Measurements from ENCODE around the gene RABL6. TPM values are rescaled to one million over a fixed set of nuclear protein-coding genes. Genes with fewer than 3 reads are reported as not detected.
A peak's percentile ranks its signal among the peaks of the same experiment; 100 is the strongest.

RABL6 gene
- total RNA-seq, 3 donors from 2014 or later: 38.2 to 51.5 (median 41.3) TPM

- Histone ChIP-seq H3K4me3 (no peak overlapping the region), H3K27ac (no peak overlapping the region), H3K4me1 (peaks cover 0 to 12% of the 10 kb centered on the region in 2 donors), H3K36me3 (no peaks in the 10 kb centered on the region), H3K9me3 (no peaks in the 10 kb centered on the region), H3K27me3 (no peaks in the 10 kb centered on the region)
- TF ChIP-seq POLR2A (IDR thresholded peaks at IDR 0.05) (no peak), CTCF (IDR thresholded peaks at IDR 0.05) (no peak), POLR2AphosphoS5 (IDR thresholded peaks at IDR 0.05) (no peak)
- intact Hi-C loops (cut with DNase I; ENCODE audit: low total_unique reads): no loop called here
- no peak for DNase-seq (ENCODE audit: low spot score in 2 of 2)
These were observed 48.9 kb downstream of the RABL6 start for GRCh38 chr9:136856541-136857141.

- Histone ChIP-seq H3K27ac (no peak overlapping the region), H3K4me1 (peaks cover 0 to 12% of the 10 kb centered on the region in 2 donors), H3K27me3 (no peaks in the 10 kb centered on the region), H3K36me3 (no peaks in the 10 kb centered on the region), H3K4me3 (no peak overlapping the region), H3K9me3 (no peaks in the 10 kb centered on the region)
- intact Hi-C loops (cut with DNase I; ENCODE audit: low total_unique reads): no loop called here
- no peak for DNase-seq (ENCODE audit: low spot score in 2 of 2)
- TF ChIP-seq POLR2A (IDR thresholded peaks at IDR 0.05): no peak
- TF ChIP-seq POLR2AphosphoS5 (IDR thresholded peaks at IDR 0.05): no peak
- no peak for TF ChIP-seq CTCF (IDR thresholded peaks at IDR 0.05)
These were observed 49.4 kb downstream of the RABL6 start for GRCh38 chr9:136857166-136857565.

- H3K27ac ChIP-seq: peak overlapping the region; percentile 66 to 79
- intact Hi-C loops (cut with DNase I; ENCODE audit: low total_unique reads): no loop called here
- H3K36me3 ChIP-seq: peaks cover 2% of the 10 kb centered on the region
- no peaks in the 10 kb centered on the region for H3K27me3 ChIP-seq
- H3K9me3 ChIP-seq: no peaks in the 10 kb centered on the region
- no peak for TF ChIP-seq POLR2AphosphoS5 (IDR thresholded peaks at IDR 0.05)
- TF ChIP-seq CTCF (IDR thresholded peaks at IDR 0.05): no peak
- no peak for TF ChIP-seq POLR2A (IDR thresholded peaks at IDR 0.05)
- no peak overlapping the region for H3K4me3 ChIP-seq
- DNase-seq (ENCODE audit: low spot score in 2 of 2): no peak
- H3K4me1 ChIP-seq: peaks cover 0 to 12% of the 10 kb centered on the region in 2 donors
These were observed 50.0 kb downstream of the RABL6 start for GRCh38 chr9:136857581-136858412.

GRCh38 chr9:136858452-136858843, 50.7 kb downstream of the RABL6 start:
- Histone ChIP-seq H3K9me3 (no peaks in the 10 kb centered on the region), H3K4me1 (peaks cover 0 to 12% of the 10 kb centered on the region in 2 donors), H3K4me3 (no peak overlapping the region), H3K36me3 (peaks cover 6% of the 10 kb centered on the region), H3K27me3 (no peaks in the 10 kb centered on the region), H3K27ac (peak overlapping the region; percentile 66 to 79)
- intact Hi-C loops (cut with DNase I; ENCODE audit: low total_unique reads): no loop called here
- DNase-seq (ENCODE audit: low spot score in 2 of 2): no peak
- TF ChIP-seq CTCF (IDR thresholded peaks at IDR 0.05): no peak
- no peak for TF ChIP-seq POLR2A (IDR thresholded peaks at IDR 0.05)
- TF ChIP-seq POLR2AphosphoS5 (IDR thresholded peaks at IDR 0.05): no peak

All from breast epithelium (tissue), 4 donors.